Mammary epithelial cell (primary cell): ENCODE measurements around the gene CLEC16A.

Experiments used
- CTCF ChIP-seq, 2 donors: IDR thresholded peaks in 1 of 2; conservative IDR thresholded peaks in 1 of 2; 2 replicates each; pipeline ENCODE4 v1.5.1; 2011 to 2012; ENCODE audit warnings: inconsistent platforms in 2 of 2, low read length in 2 of 2, mild to moderate bottlenecking in 2 of 2, control low read depth in 1 of 2, low read depth in 1 of 2; ENCODE audit not compliant: insufficient read depth in 1 of 2; ENCODE audit errors: extremely low read depth in 1 of 2
- EZH2 ChIP-seq: IDR thresholded peaks from 2 replicates; pipeline ENCODE4 v1.6.1; 2012; ENCODE audit warnings: low read length, inconsistent platforms, borderline replicate concordance

GRCh38 chr16:10934325-10935107 lies 9.8 kb upstream of the CLEC16A start:
- TF ChIP-seq EZH2, result no peak
- TF ChIP-seq CTCF (conservative IDR thresholded peaks at IDR 0.05 in 1 of 2, IDR thresholded peaks at IDR 0.05 in 1 of 2; ENCODE audit: extremely low read depth in 1 of 2, insufficient read depth in 1 of 2, low read depth in 1 of 2, low read length in 2 of 2), result no peak
